TTC549 (cell line): ENCODE measurements around the gene GPHB5.
"Not testable (repeated sequence)": the region's sequence is repeated elsewhere in the genome, so short reads cannot be mapped to it uniquely, and the experiment has no call there.

Experiments
- FAIRE-seq: peaks from 2 replicates; lab custom pipeline; 2012; peaks lifted over from hg19 to GRCh38; lab: Jason Lieb, UNC

Gene GPHB5

GRCh38 chr14:63295231-63295685 is 23.5 kb downstream of the GPHB5 start:
- no peak for FAIRE-seq

- no peak for FAIRE-seq
Observed at GRCh38 chr14:63292805-63293204, 25.9 kb downstream of the GPHB5 start.

GRCh38 chr14:63290741-63291430 is 27.8 kb downstream of the GPHB5 start:
- no peak for FAIRE-seq

- FAIRE-seq = no peak
Observed at GRCh38 chr14:63288853-63289252, 29.9 kb downstream of the GPHB5 start.

GRCh38 chr14:63287666-63288483 is 30.9 kb downstream of the GPHB5 start:
- FAIRE-seq = no peak

- FAIRE-seq = no peak
Observed at GRCh38 chr14:63286071-63286470, 32.7 kb downstream of the GPHB5 start.

GRCh38 chr14:63283884-63284248 is 34.9 kb downstream of the GPHB5 start:
- no peak for FAIRE-seq

- no peak for FAIRE-seq
Observed at GRCh38 chr14:63282997-63283883, 35.5 kb downstream of the GPHB5 start.

- FAIRE-seq = not testable (repeated sequence)
Observed at GRCh38 chr14:63279933-63280332, 38.8 kb downstream of the GPHB5 start.

GRCh38 chr14:63277591-63278183 is 41.0 kb downstream of the GPHB5 start:
- FAIRE-seq = no peak

- FAIRE-seq = peak; percentile 66
Observed at GRCh38 chr14:63276492-63277342, 42.0 kb downstream of the GPHB5 start.

- no peak for FAIRE-seq
Observed at GRCh38 chr14:63276016-63276415, 42.7 kb downstream of the GPHB5 start.

GRCh38 chr14:63275611-63276010 is 43.1 kb downstream of the GPHB5 start:
- FAIRE-seq = no peak

- FAIRE-seq = no peak
Observed at GRCh38 chr14:63273717-63274655, 44.7 kb downstream of the GPHB5 start.

GRCh38 chr14:63273129-63273528 is 45.6 kb downstream of the GPHB5 start:
- no peak for FAIRE-seq

GRCh38 chr14:63269561-63270225 is 49.0 kb downstream of the GPHB5 start:
- FAIRE-seq = no peak

GRCh38 chr14:63268771-63269170 is 50.0 kb downstream of the GPHB5 start:
- no peak for FAIRE-seq

- FAIRE-seq = no peak
Observed at GRCh38 chr14:63267171-63267570, 51.6 kb downstream of the GPHB5 start.

GRCh38 chr14:63266106-63266505 is 52.6 kb downstream of the GPHB5 start:
- FAIRE-seq = no peak
